ENCODE measurements around the gene LATS2.
"Not testable (repeated sequence)": the region's sequence is repeated elsewhere in the genome, so short reads cannot be mapped to it uniquely, and the experiment has no call there.

The LATS2 gene

GRCh38 chr13:20969182-20969581, 92.2 kb downstream of the LATS2 start:
- in situ Hi-C loops (cut with MboI; ENCODE audit: low sequenced_read_pairs): no loop called here

DNA sequence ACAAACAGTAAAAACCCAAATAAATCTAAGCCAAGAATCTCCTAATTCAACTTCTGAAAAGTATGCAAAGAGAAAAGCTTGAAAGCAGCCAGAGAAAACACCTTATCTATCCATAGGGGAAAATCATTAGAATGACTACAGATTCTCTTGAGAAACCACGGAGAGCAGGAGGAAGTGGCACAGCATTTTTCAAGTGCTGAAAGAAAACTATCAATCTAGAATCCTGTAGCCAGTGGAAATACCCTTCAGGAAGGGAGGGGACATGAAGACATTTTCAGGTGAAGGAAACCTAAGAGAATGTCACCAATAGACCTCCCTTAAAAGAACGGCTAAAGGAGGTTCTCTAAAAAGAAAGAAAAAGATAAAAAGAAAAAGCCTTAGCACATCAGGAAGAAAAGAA, 92.6 kb downstream of the LATS2 start:
- in situ Hi-C loops (cut with MboI; ENCODE audit: low sequenced_read_pairs): no loop called here

GRCh38 chr13:20967340-20967739, 94.0 kb downstream of the LATS2 start:
- in situ Hi-C loops (cut with MboI; ENCODE audit: low sequenced_read_pairs): no loop called here

DNA sequence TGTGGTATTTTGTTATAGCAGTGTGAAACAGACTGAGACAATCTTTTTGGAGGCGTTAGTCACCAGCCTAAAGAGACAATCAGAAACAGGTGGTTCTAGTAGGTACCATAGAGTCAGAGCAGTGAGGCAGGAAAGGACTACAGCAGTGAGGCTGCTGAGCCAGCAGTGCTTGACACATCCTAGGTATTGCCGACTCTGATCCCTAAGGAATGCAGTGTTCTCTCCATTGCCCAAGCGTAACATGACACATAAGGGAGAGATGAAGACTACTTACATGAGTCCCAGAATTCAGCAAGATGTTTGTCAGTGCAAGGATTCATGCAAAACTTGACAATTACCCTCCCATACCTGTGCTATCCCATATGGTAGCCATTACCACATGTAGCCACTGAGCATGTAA, 96.5 kb downstream of the LATS2 start:
- in situ Hi-C loops (cut with MboI; ENCODE audit: low sequenced_read_pairs): no loop called here

GRCh38 chr13:20961663-20962062, 99.7 kb downstream of the LATS2 start:
- in situ Hi-C loops (cut with MboI; ENCODE audit: low sequenced_read_pairs): not testable (repeated sequence)

DNA sequence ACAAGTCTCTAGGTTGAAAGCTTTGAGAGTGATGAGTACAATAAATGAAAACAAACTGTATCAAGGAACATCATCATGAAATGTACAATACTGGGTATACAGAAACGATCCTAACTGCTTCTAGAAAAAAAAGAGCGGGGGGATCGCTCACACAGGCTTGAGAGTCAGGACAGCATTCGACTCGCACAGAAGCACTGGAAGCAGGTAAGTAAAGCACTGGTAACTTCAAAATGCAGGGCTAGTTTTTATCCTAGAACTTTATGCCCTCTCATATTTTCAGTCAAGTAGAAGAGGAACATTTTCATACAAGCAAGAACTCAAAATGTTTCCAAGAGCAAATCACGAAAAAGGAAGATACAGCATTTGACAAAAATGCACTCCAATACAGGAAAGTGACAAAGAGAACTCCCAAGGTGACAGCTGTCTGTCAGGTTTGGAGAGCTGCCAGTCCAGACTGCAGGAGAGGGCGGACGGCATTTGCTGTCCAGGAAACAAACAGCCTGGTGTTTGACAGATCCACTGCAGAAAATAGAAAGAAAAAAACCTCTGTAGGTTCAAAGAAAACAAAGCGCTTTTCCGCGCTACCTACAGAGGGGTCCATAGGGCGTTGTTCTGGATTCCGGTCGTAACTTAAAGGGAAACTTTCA, 100.6 kb downstream of the LATS2 start:
- in situ Hi-C loops (cut with MboI; ENCODE audit: low sequenced_read_pairs): no loop called here

- in situ Hi-C loops (cut with MboI; ENCODE audit: low sequenced_read_pairs): not testable (repeated sequence)
These were observed 104.3 kb downstream of the LATS2 start for GRCh38 chr13:20957049-20957620.

DNA sequence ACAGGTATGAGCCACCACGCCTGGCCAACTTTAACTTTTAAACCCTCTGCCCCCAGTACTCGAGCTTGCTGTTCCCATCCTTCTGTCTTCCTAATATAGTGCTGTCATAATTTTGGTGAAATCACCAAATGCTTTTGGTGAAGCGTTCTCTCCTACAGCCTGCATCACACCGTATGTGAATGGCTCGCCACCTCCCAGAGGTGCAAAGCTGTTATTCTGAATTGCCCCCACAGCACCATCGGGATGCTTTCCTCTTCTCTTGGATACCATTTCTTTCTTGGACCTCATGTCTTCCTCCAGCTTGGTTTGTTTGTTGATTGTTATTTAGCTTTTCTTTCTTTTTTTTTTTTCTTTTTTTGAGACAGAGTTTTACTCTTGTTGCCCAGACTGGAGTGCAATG, 105.9 kb downstream of the LATS2 start:
- in situ Hi-C loops (cut with MboI; ENCODE audit: low sequenced_read_pairs): no loop called here

DNA sequence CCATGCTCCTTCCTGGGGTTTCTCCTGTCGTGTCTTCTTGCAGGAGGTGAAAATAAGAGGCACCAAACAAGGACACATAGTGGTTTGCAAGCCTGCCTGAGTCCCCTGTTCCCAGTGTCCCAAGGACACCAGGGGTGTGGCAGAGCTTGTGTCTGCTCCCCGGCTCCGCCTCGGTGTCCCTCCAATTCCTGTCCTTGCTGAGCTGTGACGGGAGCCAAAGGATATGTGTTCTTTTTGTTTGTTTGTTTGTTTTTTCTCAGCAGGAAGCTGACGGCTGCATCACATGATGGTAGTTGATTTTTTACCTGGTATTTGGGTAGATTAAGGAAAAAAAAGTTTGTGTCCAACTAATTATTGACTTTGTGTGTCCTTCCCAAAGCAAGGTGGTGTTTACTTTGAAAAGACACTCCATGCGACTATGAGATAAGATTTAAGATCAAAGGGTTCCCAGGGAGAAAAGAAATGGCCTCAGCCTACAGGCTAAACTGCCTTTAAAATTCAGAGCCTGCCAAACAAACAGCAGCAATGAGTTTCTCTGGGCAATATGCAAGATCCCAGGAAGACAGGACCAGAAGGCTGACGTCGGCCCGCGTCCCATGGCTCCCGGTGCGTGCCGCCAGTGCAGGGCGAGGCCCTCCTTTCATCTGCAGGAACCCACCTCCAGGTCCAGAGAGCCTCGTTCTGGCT, 108.0 kb downstream of the LATS2 start:
- in situ Hi-C loops (cut with MboI; ENCODE audit: low sequenced_read_pairs): no loop called here

DNA sequence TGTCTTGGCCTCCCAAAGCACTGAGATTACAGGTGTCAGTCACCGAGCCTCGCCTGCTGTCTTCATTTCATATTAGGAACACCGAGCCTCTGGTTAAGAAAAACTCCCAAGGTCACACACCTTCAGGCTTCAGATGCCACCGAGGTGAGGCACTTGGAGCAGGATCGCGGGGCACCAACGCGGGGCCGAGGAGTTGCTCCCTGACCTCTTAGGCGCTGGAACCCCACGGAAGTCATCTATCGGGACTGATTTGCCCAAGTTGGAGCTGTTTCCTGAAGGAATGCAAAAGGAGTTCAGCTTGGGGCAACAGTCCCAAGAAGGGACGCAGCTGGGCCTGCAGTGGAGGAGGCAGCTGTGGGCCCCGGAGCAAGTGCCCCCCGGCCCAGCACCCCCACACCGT, 108.5 kb downstream of the LATS2 start:
- in situ Hi-C loops (cut with MboI; ENCODE audit: low sequenced_read_pairs): no loop called here

DNA sequence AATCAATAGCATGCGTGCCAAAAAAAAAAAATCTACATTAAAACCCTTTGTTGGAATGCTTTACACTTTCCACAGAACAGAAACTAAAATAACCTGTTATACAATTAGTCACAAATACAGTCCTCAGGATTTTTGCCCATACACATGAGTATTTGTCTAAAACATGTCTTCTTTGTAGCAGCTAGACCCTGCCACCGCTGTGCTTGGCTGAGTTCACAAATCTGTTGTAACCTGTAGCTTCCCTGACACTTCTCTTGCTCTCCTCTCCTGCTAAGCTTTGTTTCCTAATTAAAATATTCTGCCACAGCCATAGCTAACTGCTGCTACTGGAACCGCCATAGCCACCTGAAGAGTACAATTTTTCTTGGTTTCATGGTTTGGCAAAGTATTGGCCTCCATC, 113.4 kb downstream of the LATS2 start:
- in situ Hi-C loops (cut with MboI; ENCODE audit: low sequenced_read_pairs): loop anchor here (25.0 kb wide), 2 partner anchors 539 to 761 kb away; partner anchors contain the start of gene GJB2

DNA sequence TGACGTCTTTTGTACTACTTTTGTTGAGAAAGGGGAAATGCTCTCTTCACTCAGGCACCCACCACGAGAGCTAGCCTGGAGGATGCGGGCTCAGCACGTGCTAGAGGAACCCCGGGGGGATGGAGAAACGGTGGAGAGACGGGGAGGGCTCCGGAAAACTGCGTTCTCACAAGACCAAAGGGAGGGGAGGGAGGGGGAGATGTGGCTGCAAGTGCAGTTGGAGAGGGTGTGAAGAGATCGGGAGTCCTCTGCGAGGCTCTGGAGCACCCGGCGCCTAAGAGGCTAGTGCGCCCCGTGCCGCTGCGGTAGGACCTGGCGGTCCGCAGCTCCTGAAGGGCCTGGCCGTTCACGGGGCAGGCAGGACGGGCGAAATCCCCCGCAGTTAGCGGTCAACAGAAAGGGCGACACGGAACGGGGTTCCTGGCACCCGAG, 115.4 kb downstream of the LATS2 start:
- in situ Hi-C loops (cut with MboI; ENCODE audit: low sequenced_read_pairs): loop anchor here (25.0 kb wide), 2 partner anchors 541 to 759 kb away; partner anchors contain the start of gene GJB2

- in situ Hi-C loops (cut with MboI; ENCODE audit: low sequenced_read_pairs): loop anchor here (25.0 kb wide), 2 partner anchors 544 to 756 kb away; partner anchors contain the start of gene GJB2
These were observed 118.3 kb downstream of the LATS2 start for GRCh38 chr13:20942938-20943559.

- in situ Hi-C loops (cut with MboI; ENCODE audit: low sequenced_read_pairs): loop anchor here (25.0 kb wide), 2 partner anchors 547 to 753 kb away; partner anchors contain the start of gene GJB2
These were observed 120.9 kb downstream of the LATS2 start for GRCh38 chr13:20940511-20940910.

- in situ Hi-C loops (cut with MboI; ENCODE audit: low sequenced_read_pairs): loop anchor here (25.0 kb wide), 2 partner anchors 547 to 753 kb away; partner anchors contain the start of gene GJB2
These were observed 121.3 kb downstream of the LATS2 start for GRCh38 chr13:20940083-20940482.

GRCh38 chr13:20939662-20940061, 121.7 kb downstream of the LATS2 start:
- in situ Hi-C loops (cut with MboI; ENCODE audit: low sequenced_read_pairs): loop anchor here (25.0 kb wide), 2 partner anchors 548 to 752 kb away; partner anchors contain the start of gene GJB2

GRCh38 chr13:20938302-20938701, 123.1 kb downstream of the LATS2 start:
- in situ Hi-C loops (cut with MboI; ENCODE audit: low sequenced_read_pairs): loop anchor here (25.0 kb wide), 2 partner anchors 549 to 751 kb away; partner anchors contain the start of gene GJB2

GRCh38 chr13:20927596-20928257, 133.7 kb downstream of the LATS2 start:
- in situ Hi-C loops (cut with MboI; ENCODE audit: low sequenced_read_pairs): loop anchor here (5.0 to 25.0 kb wide), 3 partner anchors 435 to 740 kb away; partner anchors contain the start of gene GJB2

DNA sequence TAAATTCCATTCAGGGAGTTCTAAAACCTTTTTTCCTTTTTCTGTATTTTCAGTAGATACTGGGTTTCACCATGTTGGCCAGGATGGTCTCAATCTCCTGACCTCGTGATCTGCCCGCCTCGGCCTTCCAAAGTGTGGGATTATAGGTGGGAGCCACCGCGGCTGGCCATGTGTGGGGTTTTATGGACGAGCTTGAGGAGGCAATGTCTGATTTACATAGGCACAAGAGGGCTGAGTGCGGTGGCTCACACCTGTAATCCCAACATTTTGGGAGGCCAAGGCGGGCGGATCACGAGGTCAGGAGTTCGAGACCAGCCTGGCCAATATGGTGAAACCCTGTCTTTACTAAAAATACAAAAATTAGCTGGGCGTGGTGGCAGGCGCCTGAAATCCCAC, 136.0 kb downstream of the LATS2 start:
- in situ Hi-C loops (cut with MboI; ENCODE audit: low sequenced_read_pairs): loop anchor here (5.0 to 25.0 kb wide), 3 partner anchors 433 to 738 kb away; partner anchors contain the start of gene GJB2

DNA sequence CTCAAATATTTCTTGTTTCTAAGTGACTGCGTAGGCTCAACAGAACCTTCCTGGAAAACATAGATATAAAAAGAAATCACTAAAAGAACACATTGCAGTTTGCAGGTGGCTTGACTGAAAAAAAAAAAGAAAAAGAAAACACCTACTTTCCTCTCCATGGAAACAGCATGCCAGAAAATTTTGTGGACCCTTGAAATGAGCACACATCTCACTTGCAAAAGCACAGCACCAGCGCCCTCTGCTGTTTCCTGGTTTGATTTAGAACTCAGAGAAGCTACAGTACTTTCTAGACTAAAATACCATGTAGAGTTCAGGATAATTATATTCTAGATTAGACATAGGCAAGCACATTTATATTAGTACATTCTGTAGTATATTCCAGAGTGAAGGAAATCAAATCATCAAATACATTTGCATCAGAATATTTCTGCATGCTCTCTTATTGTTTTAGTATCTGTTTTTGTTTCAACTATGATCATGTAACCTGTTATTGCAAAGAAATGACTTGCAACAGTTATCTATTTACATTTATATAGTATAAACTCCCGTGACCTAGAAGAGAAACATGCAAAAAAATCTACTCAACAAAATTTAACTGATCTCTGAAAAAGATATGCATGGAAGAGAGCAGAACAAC, 136.5 kb downstream of the LATS2 start:
- in situ Hi-C loops (cut with MboI; ENCODE audit: low sequenced_read_pairs): loop anchor here (5.0 to 25.0 kb wide), 3 partner anchors 433 to 738 kb away; partner anchors contain the start of gene GJB2
